Effector memory CD8-positive, alpha-beta T cell (primary cell): ENCODE results near the gene USP36.

ENCODE experiments used
- ATAC-seq: fragments of 150-1000 bp; cut with Tn5 transposase; replicated peaks from 2 replicates; pipeline ENCODE4 v1.10.0; 2021; ENCODE audit warnings: mild to moderate bottlenecking, moderate library complexity
- DNase-seq, 3 experiments: peaks; one replicate each; pipeline ENCODE4 v3.0.0; 2021
- H3K27ac Mint-ChIP-seq, 2 donors: one replicate each; pipeline ENCODE4 v1.8.0; 2022; ENCODE audit warnings: mild to moderate bottlenecking in 2 of 2, mixed read lengths in 2 of 2, moderate library complexity in 2 of 2
- H3K27me3 Mint-ChIP-seq, 2 donors: one replicate each; pipeline ENCODE4 v1.8.0; 2022; ENCODE audit warnings: mixed read lengths in 2 of 2
- H3K36me3 Mint-ChIP-seq: one replicate; pipeline ENCODE4 v1.8.0; 2022; ENCODE audit warnings: mild to moderate bottlenecking, moderate library complexity, mixed read lengths; ENCODE audit not compliant: insufficient read depth
- H3K4me1 Mint-ChIP-seq, 2 donors: one replicate each; pipeline ENCODE4 v1.8.0; 2022; ENCODE audit warnings: low read depth in 2 of 2, mixed read lengths in 2 of 2
- H3K4me3 Mint-ChIP-seq, 2 donors: one replicate each; pipeline ENCODE4 v1.8.0; 2022; ENCODE audit warnings: mild to moderate bottlenecking in 2 of 2, mixed read lengths in 2 of 2, moderate library complexity in 2 of 2
- H3K9me3 Mint-ChIP-seq, 2 donors: one replicate each; pipeline ENCODE4 v1.8.0; 2022; ENCODE audit warnings: mixed read lengths in 2 of 2

The USP36 gene

GRCh38 chr17:78794864-78795640 lies 45.6 kb downstream of the USP36 start:
- H3K4me1 Mint-ChIP-seq: peaks cover 53 to 54% of the 10 kb centered on the region in 2 donors
- peak overlapping the region in 1 of 2 donors; percentile 60 for H3K4me3 Mint-ChIP-seq
- peaks cover 93% of the 10 kb centered on the region for H3K36me3 Mint-ChIP-seq
- peak overlapping the region in 1 of 2 donors; percentile 91 for H3K27ac Mint-ChIP-seq
- DNase-seq: no peak
- no peaks in the 10 kb centered on the region for H3K9me3 Mint-ChIP-seq
- no peaks in the 10 kb centered on the region for H3K27me3 Mint-ChIP-seq
- peak; percentile 29 for ATAC-seq

DNA sequence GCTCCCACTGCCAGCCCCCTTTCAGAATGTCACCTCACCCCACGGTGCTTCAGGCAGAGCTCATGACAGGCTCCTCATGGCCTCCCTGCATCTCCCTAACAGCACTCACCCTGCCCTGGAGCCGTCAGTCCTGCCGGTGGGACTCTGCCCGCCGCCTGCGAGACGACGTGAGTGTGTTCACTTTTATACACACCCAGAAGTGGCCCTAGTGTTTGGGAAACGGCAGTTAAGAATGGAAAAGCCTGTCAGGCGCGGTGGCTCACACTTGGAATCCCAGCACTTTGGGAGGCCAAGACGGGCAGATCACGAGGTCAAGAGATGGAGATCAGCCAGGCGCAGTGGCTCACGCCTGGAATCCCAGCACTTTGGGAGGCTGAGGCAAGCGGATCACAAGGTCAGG lies 46.2 kb downstream of the USP36 start:
- ATAC-seq (no peak), DNase-seq (no peak)
- Mint-ChIP-seq H3K4me1 (peaks cover 51 to 54% of the 10 kb centered on the region in 2 donors), H3K27ac (peak overlapping the region; percentile 83 to 91), H3K36me3 (peaks cover 93% of the 10 kb centered on the region), H3K9me3 (no peaks in the 10 kb centered on the region), H3K4me3 (peak overlapping the region; percentile 47 to 60), H3K27me3 (no peaks in the 10 kb centered on the region)

- Mint-ChIP-seq H3K27ac (peak overlapping the region; percentile 83 to 91), H3K4me3 (peak overlapping the region; percentile 47 to 60)
These were observed 46.6 kb downstream of the USP36 start for GRCh38 chr17:78793968-78794367.

GRCh38 chr17:78793415-78793814 lies 47.2 kb downstream of the USP36 start:
- H3K4me3 Mint-ChIP-seq: peak overlapping the region in 1 of 2 donors; percentile 1
- ATAC-seq (peak; percentile 10), DNase-seq (no peak)
- H3K4me1 Mint-ChIP-seq: peaks cover 44 to 48% of the 10 kb centered on the region in 2 donors
- H3K27ac Mint-ChIP-seq: peak overlapping the region; percentile 91 to 93
- H3K9me3 Mint-ChIP-seq: no peaks in the 10 kb centered on the region
- no peaks in the 10 kb centered on the region for H3K27me3 Mint-ChIP-seq
- peaks cover 93% of the 10 kb centered on the region for H3K36me3 Mint-ChIP-seq

More at GRCh38 chr17:78793968-78794367, 46.6 kb downstream of the USP36 start:
- Mint-ChIP-seq H3K36me3 (peaks cover 93% of the 10 kb centered on the region), H3K4me1 (peaks cover 49 to 53% of the 10 kb centered on the region in 2 donors), H3K9me3 (no peaks in the 10 kb centered on the region), H3K27me3 (no peaks in the 10 kb centered on the region)
- no peak for ATAC-seq
- no peak for DNase-seq

GRCh38 chr17:78791840-78792709 lies 48.5 kb downstream of the USP36 start:
- Mint-ChIP-seq H3K4me1 (peaks cover 42 to 47% of the 10 kb centered on the region in 2 donors), H3K9me3 (no peaks in the 10 kb centered on the region), H3K36me3 (peaks cover 89% of the 10 kb centered on the region), H3K4me3 (peak overlapping the region in 1 of 2 donors; percentile 10), H3K27ac (peak overlapping the region; percentile 91 to 93), H3K27me3 (no peaks in the 10 kb centered on the region)
- DNase-seq: no peak
- no peak for ATAC-seq

DNA sequence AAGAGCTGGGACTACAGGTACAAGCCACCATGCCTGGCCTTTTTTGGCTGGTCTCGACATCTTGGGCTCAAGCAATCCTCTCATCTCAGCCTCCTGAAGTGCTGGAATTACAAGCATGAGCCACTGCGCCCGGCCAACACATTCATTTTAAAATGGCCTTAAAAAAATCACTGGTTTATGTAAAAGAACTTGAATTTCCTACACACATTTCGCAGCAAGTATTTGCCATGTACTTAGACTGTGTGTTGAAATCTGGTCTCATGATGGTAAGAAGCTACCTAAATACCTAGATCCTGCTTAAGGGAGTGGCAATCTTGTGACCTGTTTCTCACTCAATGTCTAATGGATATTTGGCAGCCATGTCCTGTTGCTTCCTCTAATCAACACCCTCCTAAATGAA lies 50.1 kb downstream of the USP36 start:
- Mint-ChIP-seq H3K36me3 (peaks cover 79% of the 10 kb centered on the region), H3K9me3 (no peaks in the 10 kb centered on the region), H3K27ac (peak overlapping the region; percentile 91 to 93), H3K4me1 (peaks cover 44 to 50% of the 10 kb centered on the region in 2 donors), H3K4me3 (no peak overlapping the region), H3K27me3 (no peaks in the 10 kb centered on the region)
- no peak for ATAC-seq
- no peak for DNase-seq

- Mint-ChIP-seq H3K36me3 (peaks cover 78% of the 10 kb centered on the region), H3K27me3 (no peaks in the 10 kb centered on the region), H3K27ac (peak overlapping the region; percentile 91 to 93), H3K4me1 (peaks cover 46 to 51% of the 10 kb centered on the region in 2 donors), H3K4me3 (peak overlapping the region; percentile 48 to 55), H3K9me3 (no peaks in the 10 kb centered on the region)
- DNase-seq (peak in 1 of 3 experiments; percentile 47), ATAC-seq (peak; percentile 51)
These were observed 50.9 kb downstream of the USP36 start for GRCh38 chr17:78789663-78790181.

DNA sequence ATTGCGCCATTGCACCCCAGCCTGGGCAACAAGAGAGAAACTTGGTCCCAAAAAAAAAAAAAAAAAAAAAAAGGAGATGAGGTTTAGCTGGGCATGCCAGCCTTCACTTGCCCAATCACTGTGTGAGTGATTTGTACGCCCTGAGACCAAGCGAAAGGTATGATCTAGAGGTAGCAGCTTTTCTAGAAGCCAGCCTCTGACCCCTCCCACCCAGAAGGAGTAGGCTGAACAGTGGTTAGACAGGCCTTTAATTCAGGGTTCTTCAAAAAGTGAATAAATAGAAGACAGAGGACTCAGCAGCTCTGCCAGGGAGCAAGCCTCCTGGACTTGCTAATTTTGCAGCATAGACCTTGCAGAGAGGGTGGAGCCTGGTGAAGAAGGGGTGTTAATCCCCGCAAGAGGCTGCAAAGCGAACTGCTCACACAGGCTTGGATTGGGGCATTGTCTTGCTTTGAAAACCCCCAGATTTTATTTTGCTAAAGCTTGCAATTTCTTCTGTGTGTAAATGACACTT lies 51.4 kb downstream of the USP36 start:
- H3K27me3 Mint-ChIP-seq: no peaks in the 10 kb centered on the region
- ATAC-seq: peak; percentile 36
- peak overlapping the region; percentile 48 to 55 for H3K4me3 Mint-ChIP-seq
- peaks cover 44 to 48% of the 10 kb centered on the region in 2 donors for H3K4me1 Mint-ChIP-seq
- H3K27ac Mint-ChIP-seq: peak overlapping the region; percentile 91 to 93
- no peak for DNase-seq
- peaks cover 78% of the 10 kb centered on the region for H3K36me3 Mint-ChIP-seq
- H3K9me3 Mint-ChIP-seq: no peaks in the 10 kb centered on the region

GRCh38 chr17:78788451-78788850 lies 52.2 kb downstream of the USP36 start:
- Mint-ChIP-seq H3K4me1 (peaks cover 44 to 47% of the 10 kb centered on the region in 2 donors), H3K27ac (peak overlapping the region; percentile 39 to 91), H3K27me3 (no peaks in the 10 kb centered on the region), H3K36me3 (peaks cover 79% of the 10 kb centered on the region), H3K9me3 (no peaks in the 10 kb centered on the region), H3K4me3 (peak overlapping the region; percentile 27 to 55)
- DNase-seq (no peak), ATAC-seq (no peak)

DNA sequence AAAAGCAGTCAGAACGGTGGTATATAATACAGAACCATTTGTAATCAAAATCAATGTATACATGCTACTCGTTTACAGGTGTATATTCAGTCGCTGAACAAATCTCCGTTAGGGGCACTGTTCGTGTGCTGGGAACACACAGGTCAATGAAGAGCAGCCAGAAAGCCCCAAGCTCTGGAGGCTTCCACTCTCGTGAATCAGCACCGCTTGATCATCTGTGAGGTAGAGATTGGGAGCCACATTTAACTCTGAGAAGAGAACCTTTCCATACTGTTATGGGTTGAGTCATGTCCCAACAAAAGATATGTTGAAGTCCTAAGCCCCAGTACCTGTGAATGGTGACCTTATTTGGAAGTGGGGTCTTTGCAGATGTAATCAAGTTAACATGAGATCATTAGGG lies 53.2 kb downstream of the USP36 start:
- Mint-ChIP-seq H3K36me3 (peaks cover 79% of the 10 kb centered on the region), H3K9me3 (no peaks in the 10 kb centered on the region), H3K27ac (peak overlapping the region; percentile 69 to 82), H3K4me3 (peak overlapping the region in 1 of 2 donors; percentile 44), H3K4me1 (peaks cover 48 to 53% of the 10 kb centered on the region in 2 donors), H3K27me3 (no peaks in the 10 kb centered on the region)
- DNase-seq (no peak), ATAC-seq (no peak)

DNA sequence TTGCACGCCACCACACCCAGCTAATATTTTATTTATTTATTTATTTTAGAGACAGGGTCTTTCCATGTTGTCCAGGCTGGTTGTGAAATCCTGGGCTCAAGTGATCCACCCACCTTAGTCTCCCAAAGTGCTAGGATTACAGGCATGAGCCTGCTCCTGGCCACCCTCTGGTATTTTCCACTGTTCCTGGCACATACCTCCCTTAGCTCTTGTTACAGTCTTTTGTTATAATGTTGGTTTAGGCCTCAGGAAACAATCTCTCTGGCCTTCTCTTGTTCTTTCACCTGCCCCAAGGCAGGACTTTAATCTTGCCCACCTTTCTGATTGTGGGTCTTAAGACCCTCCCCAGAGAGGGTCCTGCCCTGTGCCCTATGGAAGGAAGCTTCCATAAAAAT lies 55.0 kb downstream of the USP36 start:
- no peaks in the 10 kb centered on the region for H3K27me3 Mint-ChIP-seq
- DNase-seq (no peak), ATAC-seq (no peak)
- peak overlapping the region; percentile 87 to 93 for H3K27ac Mint-ChIP-seq
- peaks cover 81% of the 10 kb centered on the region for H3K36me3 Mint-ChIP-seq
- H3K4me1 Mint-ChIP-seq: peaks cover 40 to 43% of the 10 kb centered on the region in 2 donors
- peak overlapping the region; percentile 70 to 87 for H3K4me3 Mint-ChIP-seq
- no peaks in the 10 kb centered on the region for H3K9me3 Mint-ChIP-seq

- no peaks in the 10 kb centered on the region for H3K9me3 Mint-ChIP-seq
- H3K36me3 Mint-ChIP-seq: peaks cover 82% of the 10 kb centered on the region
- DNase-seq (peak in 1 of 3 experiments; percentile 27), ATAC-seq (peak; percentile 21)
- peak overlapping the region; percentile 87 to 93 for H3K27ac Mint-ChIP-seq
- peak overlapping the region; percentile 70 to 87 for H3K4me3 Mint-ChIP-seq
- peaks cover 40 to 43% of the 10 kb centered on the region in 2 donors for H3K4me1 Mint-ChIP-seq
- no peaks in the 10 kb centered on the region for H3K27me3 Mint-ChIP-seq
These were observed 55.5 kb downstream of the USP36 start for GRCh38 chr17:78785011-78785662.
